Activated CD8-positive, alpha-beta T cell treated with anti-CD3 and anti-CD28 coated beads for 36 hours (primary cell): Measurements from ENCODE around the gene RASGRP4. TPM values are rescaled to one million over a fixed set of nuclear protein-coding genes. Genes with fewer than 3 reads are reported as not detected.

Experiments
- ATAC-seq: fragments of 200-7000 bp; cut with Tn5 transposase; one replicate; pipeline ENCODE4 v1.10.0; 2021; ENCODE audit warnings: mild to moderate bottlenecking, moderate library complexity
- CTCF ChIA-PET: fragments of 350-600 bp; sonication (Branson Sonifier 250); formaldehyde crosslinking; loops from one replicate; lab custom pipeline; 2021; ENCODE audit warnings: antibody characterized with exemption; lab: Charles Lee
- POLR2A ChIA-PET: fragments of 350-600 bp; sonication (Branson Sonifier 250); formaldehyde crosslinking; loops from one replicate; lab custom pipeline; 2021; ENCODE audit warnings: antibody characterized with exemption; lab: Charles Lee
- DNase-seq: peaks from one replicate; pipeline ENCODE4 v3.0.0-alpha.2; 2020
- H3K27ac Mint-ChIP-seq: one replicate; pipeline ENCODE4 v1.8.0; 2021; ENCODE audit warnings: mild to moderate bottlenecking, mixed read lengths
- H3K27me3 Mint-ChIP-seq: one replicate; pipeline ENCODE4 v1.8.0; 2021; ENCODE audit warnings: mixed read lengths
- H3K36me3 Mint-ChIP-seq: one replicate; pipeline ENCODE4 v1.8.0; 2021; ENCODE audit warnings: low read depth, mixed read lengths
- H3K4me1 Mint-ChIP-seq: one replicate; pipeline ENCODE4 v1.8.0; 2021; ENCODE audit warnings: low read depth, mixed read lengths
- H3K4me3 Mint-ChIP-seq: one replicate; pipeline ENCODE4 v1.8.0; 2021; ENCODE audit warnings: mild to moderate bottlenecking, moderate library complexity, mixed read lengths
- H3K9me3 Mint-ChIP-seq: one replicate; pipeline ENCODE4 v1.8.0; 2021; ENCODE audit warnings: mixed read lengths
- CTCF ChIP-seq: fragments of 200-600 bp; IDR thresholded peaks from one replicate; pipeline ENCODE4 v1.8.0; 2022; ENCODE audit warnings: antibody characterized with exemption, mild to moderate bottlenecking
- intact Hi-C: fragments of 100-400 bp; cut with micrococcal nuclease; formaldehyde crosslinking; loops from one replicate; pipeline ENCODE4 v1.10.0; 2022
- total RNA-seq, 2 experiments: library from RNA; stranded (reverse); gene quantifications; one replicate each; pipeline ENCODE4 v1.2.3, GENCODE V29; 2021

Gene RASGRP4
- total RNA-seq, 2 experiments from 2014 or later = 1.4 to 1.8 TPM

- Mint-ChIP-seq H3K9me3 (no peaks in the 10 kb centered on the region), H3K27ac (no peak overlapping the region), H3K36me3 (peaks cover 31% of the 10 kb centered on the region), H3K4me3 (peak overlapping the region; percentile 40), H3K4me1 (peaks cover 20% of the 10 kb centered on the region), H3K27me3 (peaks cover 25% of the 10 kb centered on the region)
- ChIA-PET POLR2A (interaction anchor here (0.6 to 5.4 kb wide), 2 partner anchors 12 to 263 kb away, joined by 3 to 40 read pairs; partner anchors contain the start of gene PSMD8), CTCF (interaction anchor here (0.8 to 1.7 kb wide), 5 partner anchors 12 to 232 kb away, joined by 3 to 14 read pairs (median 4); partner anchors contain the start of genes EIF3K and FAM98C)
- DNase-seq = no peak
- ATAC-seq = no peak
- no peak for TF ChIP-seq CTCF
- intact Hi-C loops = no loop called here
Measured at GRCh38 chr19:38386971-38387549, 39.0 kb downstream of the RASGRP4 start.

GRCh38 chr19:38386300-38386970, 39.6 kb downstream of the RASGRP4 start:
- Mint-ChIP-seq H3K4me3 (no peak overlapping the region), H3K36me3 (peaks cover 37% of the 10 kb centered on the region), H3K4me1 (peaks cover 20% of the 10 kb centered on the region), H3K9me3 (no peaks in the 10 kb centered on the region), H3K27me3 (peaks cover 22% of the 10 kb centered on the region), H3K27ac (no peak overlapping the region)
- ChIA-PET CTCF (interaction anchor here (1.7 kb wide), 1 partner anchor 17 kb away, joined by 14 read pairs; the partner anchor contains the start of gene FAM98C), POLR2A (interaction anchor here (0.5 to 5.4 kb wide), 4 partner anchors 9 to 263 kb away, joined by 3 to 40 read pairs (median 5); partner anchors contain the start of gene PSMD8)
- no peak for TF ChIP-seq CTCF
- ATAC-seq (no peak), DNase-seq (no peak)
- intact Hi-C loops = no loop called here

- Mint-ChIP-seq H3K27ac (no peak overlapping the region), H3K9me3 (no peaks in the 10 kb centered on the region)
- TF ChIP-seq CTCF = no peak
Measured at GRCh38 chr19:38385804-38386257, 40.2 kb downstream of the RASGRP4 start.

GRCh38 chr19:38385057-38385803, 40.8 kb downstream of the RASGRP4 start:
- Mint-ChIP-seq H3K4me1 (peaks cover 20% of the 10 kb centered on the region), H3K27ac (no peak overlapping the region), H3K4me3 (no peak overlapping the region), H3K36me3 (peaks cover 49% of the 10 kb centered on the region), H3K27me3 (peaks cover 16% of the 10 kb centered on the region), H3K9me3 (no peaks in the 10 kb centered on the region)
- intact Hi-C loops = no loop called here
- CTCF ChIA-PET = interaction anchor here (0.8 to 1.9 kb wide), 3 partner anchors 17 to 160 kb away, joined by 3 to 6 read pairs (median 5); partner anchors contain the start of gene FAM98C
- POLR2A ChIA-PET = interaction anchor here (1.8 to 5.4 kb wide), 2 partner anchors 10 kb away, joined by 7 to 40 read pairs; partner anchors contain the start of gene PSMD8
- ATAC-seq = no peak
- no peak for TF ChIP-seq CTCF
- DNase-seq = no peak

More at GRCh38 chr19:38385804-38386257, 40.2 kb downstream of the RASGRP4 start:
- ChIA-PET POLR2A (interaction anchor here (0.5 to 5.4 kb wide), 3 partner anchors 9 to 38 kb away, joined by 3 to 40 read pairs (median 7); partner anchors contain the start of gene PSMD8), CTCF (interaction anchor here (1.9 kb wide), 1 partner anchor 152 kb away, joined by 6 read pairs; no protein-coding TSS in a partner anchor)
- intact Hi-C loops = no loop called here
- ATAC-seq = no peak
- Mint-ChIP-seq H3K4me3 (no peak overlapping the region), H3K36me3 (peaks cover 43% of the 10 kb centered on the region), H3K27me3 (peaks cover 18% of the 10 kb centered on the region), H3K4me1 (peaks cover 20% of the 10 kb centered on the region)
- DNase-seq = peak; percentile 43
